ENCODE data around the gene ANKRD36C.
"Not testable (repeated sequence)": the region's sequence is repeated elsewhere in the genome, so short reads cannot be mapped to it uniquely, and the experiment has no call there.

Gene ANKRD36C

DNA sequence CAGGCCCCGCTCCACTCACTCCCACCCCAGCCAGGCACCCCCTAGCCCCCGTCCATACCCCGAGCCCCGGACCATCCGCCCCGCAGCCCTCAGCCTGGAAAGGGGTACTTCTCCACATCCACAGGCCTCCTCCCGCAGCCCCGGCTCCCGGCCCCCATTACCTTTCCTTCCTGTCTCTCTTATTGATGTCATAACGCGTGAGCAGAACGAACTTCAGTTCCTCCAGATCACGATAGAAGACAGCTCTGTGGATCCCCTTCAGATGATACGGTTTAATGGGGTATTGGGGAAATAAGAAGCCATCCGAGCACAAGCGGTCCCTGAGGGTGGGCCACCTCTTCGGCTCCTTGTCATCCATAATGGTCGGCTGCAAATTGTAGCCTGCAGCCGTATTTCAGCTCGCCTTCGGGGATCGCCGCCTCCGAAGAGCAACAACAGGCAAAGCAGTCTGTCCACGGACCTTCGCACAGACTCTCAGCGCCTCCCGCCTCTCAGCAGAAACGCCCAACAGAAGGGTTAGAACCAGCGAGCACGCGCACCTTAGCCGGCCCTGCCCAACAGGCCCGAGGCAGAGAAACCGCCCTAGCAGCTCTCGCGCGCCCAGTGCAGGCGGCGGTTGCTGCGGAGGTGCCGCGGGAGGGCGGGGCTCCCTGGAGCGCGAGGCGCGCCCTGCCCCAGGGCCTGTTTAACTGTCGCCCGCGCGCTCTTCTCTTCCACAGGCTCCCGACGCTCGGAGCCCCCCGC lies at the start of gene ANKRD36C:
ANKRD36C (minus strand) TSS at position 474 of the 744 bp plus-strand sequence; CDS start at position 358, 116 bp downstream.
- in situ Hi-C loops (cut with MboI; ENCODE audit: low pct_unique_long_range_greater_than_20kb, low sequenced_read_pairs), result not testable (repeated sequence)
- DNase-seq, result peak; percentile 64

DNA sequence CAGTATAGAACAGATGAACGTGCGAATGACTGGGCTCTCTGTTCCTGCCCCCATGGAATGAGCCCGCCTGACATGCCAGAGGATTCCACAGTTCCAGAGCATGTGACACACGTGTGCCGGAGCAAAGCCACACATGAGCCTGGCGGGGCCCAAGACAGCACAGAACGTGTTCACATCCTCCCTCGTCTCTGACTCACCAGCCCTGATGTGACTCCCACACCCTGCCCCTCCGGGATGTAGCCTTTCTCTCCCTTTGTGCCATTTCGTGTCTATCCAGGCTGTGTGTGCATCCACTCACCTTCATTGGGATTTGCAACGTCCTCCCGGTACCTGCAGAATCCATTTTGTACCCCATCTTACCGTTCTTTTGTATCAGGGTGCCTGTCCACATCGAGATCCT lies 43.9 kb upstream of the ANKRD36C start:
- in situ Hi-C loops (cut with MboI; ENCODE audit: low pct_unique_long_range_greater_than_20kb, low sequenced_read_pairs), result not testable (repeated sequence)

DNA sequence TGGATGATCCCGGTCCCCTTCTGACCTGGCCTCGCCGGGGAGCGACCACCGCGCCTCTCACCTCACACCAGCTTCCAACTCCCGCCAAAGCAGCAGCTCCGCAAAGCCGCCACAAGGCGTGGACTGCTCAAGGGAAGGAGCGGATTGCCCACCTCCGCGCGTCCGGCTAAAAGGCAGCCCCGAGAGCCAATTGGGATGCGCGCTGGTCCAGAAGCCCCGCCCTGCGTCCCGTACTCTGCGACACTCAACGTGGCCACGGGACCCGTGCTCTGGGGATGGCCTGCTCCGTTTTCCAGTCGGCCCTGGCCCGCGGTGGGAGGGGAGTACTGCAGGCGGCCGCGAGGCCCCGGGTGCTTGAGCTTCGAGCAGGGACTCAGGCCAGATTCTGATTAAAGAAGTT lies 43.2 kb upstream of the ANKRD36C start, which contains the start of gene GPAT2:
GPAT2 (minus strand) TSS at position 125 of the 400 bp plus-strand sequence. CDS start 2,557 bp downstream, outside the sequence.
- in situ Hi-C loops (cut with MboI; ENCODE audit: low pct_unique_long_range_greater_than_20kb, low sequenced_read_pairs); DNase-seq: not testable (repeated sequence)

More for the DNA sequence above, 43.9 kb upstream of the ANKRD36C start:
- not testable (repeated sequence) for DNase-seq

DNA sequence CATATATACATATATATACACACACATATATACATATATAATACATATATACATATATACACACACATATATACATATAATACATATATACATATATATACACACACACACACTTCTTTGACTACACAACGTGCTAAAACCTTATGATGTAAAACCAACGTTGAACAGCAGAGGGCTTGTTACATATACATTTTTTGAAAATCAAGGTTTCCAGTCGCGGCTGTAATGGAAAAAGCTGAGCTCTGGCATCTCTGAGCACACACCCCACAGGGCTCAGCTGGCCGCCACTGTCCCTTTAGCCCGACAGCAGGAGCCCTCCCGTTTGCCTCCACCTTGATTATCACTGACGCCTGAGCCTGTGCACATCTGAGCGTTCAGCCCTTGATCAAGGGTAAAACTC lies 42.4 kb upstream of the ANKRD36C start:
- DNase-seq; in situ Hi-C loops (cut with MboI; ENCODE audit: low pct_unique_long_range_greater_than_20kb, low sequenced_read_pairs): not testable (repeated sequence)

DNA sequence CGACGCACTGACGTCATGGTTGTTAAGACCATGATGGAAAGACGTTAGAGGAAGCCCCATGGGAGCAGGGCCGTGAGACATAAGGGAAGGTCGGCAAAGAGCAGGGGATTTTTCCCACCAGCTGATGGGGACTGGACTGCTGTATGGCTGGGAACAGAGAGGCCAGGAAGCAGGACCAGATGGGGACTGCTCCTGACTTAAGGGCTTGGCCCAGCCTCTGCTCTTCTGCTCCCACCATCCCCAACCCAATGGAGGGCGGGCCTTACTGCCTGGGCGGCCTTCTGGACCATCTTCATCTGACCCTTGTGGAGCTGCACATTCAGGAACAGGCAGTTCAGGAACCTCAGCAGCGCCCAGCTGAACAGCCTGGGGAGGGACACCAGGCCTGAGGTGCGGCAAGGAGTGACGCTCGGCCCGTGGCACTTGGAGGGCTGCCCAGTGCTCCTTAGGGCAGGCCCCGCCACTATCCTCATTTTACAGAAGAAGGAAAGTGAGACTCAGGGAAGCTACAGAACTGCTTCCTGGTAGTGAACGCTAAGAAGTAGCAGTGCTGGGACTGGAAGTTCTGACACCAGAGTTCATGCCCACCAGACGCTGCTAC lies 36.2 kb upstream of the ANKRD36C start:
- DNase-seq; in situ Hi-C loops (cut with MboI; ENCODE audit: low pct_unique_long_range_greater_than_20kb, low sequenced_read_pairs): not testable (repeated sequence)

DNA sequence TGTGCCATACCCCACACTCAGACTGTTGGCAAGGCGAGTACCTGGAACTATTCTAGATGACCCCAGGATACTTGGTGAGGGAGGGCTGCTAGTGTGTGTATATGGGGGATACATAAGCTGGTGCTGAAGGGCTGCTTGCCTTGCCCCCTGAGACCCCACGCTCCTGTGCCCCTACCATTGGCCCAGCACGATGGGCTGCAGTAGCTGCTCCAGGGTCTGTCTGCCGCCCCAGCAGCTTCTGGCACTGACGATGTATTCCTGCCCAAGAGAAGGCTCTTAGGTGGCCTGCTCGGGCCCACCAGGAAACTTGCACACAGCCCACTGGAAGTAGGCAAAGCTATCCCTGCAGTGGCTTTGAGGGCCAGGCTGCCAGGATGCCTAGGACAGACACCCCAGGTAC lies 34.1 kb upstream of the ANKRD36C start:
- DNase-seq; in situ Hi-C loops (cut with MboI; ENCODE audit: low pct_unique_long_range_greater_than_20kb, low sequenced_read_pairs): not testable (repeated sequence)

DNA sequence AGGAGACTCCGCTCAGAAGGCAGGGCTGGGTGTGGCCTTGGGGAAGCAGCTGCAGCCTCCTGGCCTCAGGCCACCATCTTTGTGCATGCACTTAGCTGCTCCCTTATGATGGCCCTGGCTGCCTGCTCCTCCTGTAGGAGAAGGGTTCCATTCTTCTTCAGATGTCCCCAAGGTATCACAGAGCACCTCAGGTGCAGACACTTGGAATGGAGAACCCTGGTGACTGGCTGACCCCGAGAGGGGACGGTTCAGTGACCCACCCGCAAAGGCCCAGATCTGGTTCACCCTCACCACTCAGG lies 33.5 kb upstream of the ANKRD36C start:
- no peak for DNase-seq
- in situ Hi-C loops (cut with MboI; ENCODE audit: low pct_unique_long_range_greater_than_20kb, low sequenced_read_pairs), result no loop called here

DNA sequence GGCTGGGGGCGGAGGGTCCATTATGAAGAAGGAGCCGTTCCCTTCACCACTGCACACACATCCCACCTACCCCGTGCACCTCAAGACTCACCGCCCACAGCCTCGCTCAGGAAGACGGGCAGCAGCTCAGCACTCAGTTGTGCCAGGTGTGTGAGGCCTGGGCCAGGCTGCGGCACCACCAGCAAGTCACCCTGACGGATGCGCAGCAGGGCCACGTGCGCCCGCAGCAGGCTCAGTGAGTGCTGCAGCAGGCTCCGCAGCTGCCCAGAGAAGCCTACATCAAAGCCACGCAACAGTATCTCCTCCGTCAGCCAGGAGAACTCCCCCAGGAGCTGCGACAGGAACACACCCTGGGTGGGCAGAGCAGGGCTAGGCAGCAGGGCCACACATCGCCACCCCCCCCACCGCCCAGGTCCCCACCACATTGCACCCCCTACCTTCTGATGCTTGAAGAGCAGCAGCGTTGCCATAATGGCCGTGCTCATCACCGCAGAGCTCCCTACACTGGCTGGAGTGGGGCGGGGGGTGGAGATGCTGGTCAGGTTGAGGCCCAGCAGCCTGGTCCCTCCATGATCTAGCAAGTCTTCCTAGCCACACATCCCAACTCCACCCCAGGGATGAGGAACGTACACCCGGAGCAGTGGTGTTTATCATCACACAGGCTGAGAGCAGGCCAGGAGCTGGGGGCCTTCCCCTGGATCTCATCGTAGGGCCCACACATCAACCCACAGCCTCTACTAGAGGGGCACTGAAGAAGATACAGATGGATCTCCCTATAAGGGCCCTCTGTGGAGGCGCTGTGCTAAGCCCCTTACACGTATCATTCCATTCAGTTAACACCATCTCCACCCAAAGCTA lies 32.9 kb upstream of the ANKRD36C start:
- in situ Hi-C loops (cut with MboI; ENCODE audit: low pct_unique_long_range_greater_than_20kb, low sequenced_read_pairs), result loop anchor here (25.0 kb wide), 1 partner anchor 88 kb away; the partner anchor contains the start of gene ADRA2B
- DNase-seq, result no peak

DNA sequence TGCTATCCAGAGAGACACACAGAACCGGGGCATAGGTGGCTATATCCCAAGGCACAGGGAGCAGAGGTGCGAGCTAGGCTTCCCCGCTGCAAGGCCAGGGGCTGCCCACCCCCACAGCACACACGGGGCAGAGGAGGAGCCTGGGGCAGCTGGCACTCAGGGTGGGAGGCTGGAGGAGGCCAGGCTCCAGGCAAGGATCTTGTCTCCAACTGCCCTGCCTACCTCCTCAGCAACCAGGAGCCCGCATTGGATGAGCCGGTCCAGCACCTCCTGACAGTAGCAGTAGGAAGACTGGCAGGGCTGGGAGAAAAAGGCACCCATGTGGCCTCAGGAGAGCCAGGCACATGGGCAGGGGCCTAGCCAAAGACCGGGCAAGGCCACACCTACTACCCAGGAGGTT lies 32.1 kb upstream of the ANKRD36C start:
- in situ Hi-C loops (cut with MboI; ENCODE audit: low pct_unique_long_range_greater_than_20kb, low sequenced_read_pairs), result loop anchor here (25.0 kb wide), 1 partner anchor 89 kb away; the partner anchor contains the start of gene ADRA2B
- not testable (repeated sequence) for DNase-seq

DNA sequence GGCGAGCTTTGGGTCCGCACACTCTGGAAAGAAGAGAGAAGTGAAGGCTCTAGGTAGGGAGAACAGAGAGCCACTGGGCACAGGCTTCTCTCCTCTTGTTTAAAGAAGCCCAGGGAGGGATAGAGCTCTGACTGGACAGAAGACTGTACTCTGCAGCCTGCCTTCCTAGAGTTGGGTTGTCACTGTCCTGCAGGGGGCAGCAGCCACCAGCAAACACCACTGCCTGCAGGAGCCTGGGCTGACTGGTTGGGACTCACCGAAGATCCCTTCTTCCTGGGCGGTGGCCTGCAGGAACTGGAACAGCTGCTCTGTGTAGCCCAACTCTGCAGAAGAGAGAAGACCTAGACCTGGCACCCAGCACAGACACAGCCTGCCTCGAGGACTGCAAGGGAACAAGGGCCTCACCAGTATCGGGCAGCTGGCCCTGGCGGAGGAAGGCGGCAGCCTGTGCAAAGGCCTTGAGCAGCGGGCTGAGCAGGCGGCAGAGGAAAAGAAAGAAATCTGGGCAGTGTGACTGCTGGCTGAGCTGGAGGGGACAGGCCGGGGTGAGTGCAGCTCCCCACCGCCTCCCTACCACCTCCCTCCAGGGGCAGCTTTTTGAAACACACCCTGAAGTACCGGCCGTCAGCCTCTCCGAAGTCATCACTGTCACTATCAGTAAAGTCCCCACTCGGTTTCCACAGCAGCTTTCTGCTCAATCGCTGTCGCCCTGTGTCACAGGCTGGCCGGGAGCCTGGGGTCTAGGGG lies 31.2 kb upstream of the ANKRD36C start:
- DNase-seq, result peak; percentile 77
- in situ Hi-C loops (cut with MboI; ENCODE audit: low pct_unique_long_range_greater_than_20kb, low sequenced_read_pairs), result loop anchor here (25.0 kb wide), 1 partner anchor 89 kb away; the partner anchor contains the start of gene ADRA2B

DNA sequence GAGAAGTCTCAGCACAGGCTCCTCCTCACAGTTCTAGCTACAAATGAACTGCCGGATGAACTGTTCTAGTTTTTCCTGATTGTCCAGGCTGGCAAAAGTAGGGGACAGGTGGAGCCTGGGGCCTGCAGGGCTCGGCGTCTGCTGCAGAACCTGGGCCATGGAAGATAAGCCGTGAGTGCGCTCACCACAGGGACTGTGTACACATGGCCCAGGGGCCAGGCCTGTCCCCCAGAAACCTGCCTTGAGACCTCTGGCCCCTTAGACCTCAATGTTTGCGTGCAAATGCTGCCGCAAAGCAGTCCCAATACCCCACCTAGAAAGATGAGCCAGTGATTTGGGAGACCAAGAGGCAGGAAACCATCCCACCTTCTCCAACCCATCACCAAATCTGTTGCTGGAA lies 30.5 kb upstream of the ANKRD36C start:
- not testable (repeated sequence) for DNase-seq
- in situ Hi-C loops (cut with MboI; ENCODE audit: low pct_unique_long_range_greater_than_20kb, low sequenced_read_pairs), result loop anchor here (25.0 kb wide), 1 partner anchor 90 kb away; the partner anchor contains the start of gene ADRA2B

DNA sequence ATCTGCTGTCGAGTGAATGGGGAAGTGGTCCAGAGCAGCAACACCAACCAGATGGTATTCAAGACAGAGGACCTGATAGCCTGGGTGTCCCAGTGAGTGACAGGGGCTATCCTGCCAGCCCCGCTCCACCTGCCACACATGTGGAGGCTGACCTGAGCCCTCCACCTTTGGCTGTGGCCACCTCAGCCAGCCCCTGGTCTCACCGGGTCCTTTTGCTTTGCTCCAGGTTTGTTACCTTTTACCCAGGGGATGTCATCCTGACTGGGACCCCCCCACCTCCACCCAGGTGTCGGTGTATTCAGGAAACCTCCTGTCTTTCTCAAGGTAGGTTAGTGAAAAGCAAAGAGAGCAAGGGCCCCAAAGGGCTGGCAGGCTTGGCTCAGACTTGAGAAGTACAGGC lies 29.5 kb upstream of the ANKRD36C start:
- in situ Hi-C loops (cut with MboI; ENCODE audit: low pct_unique_long_range_greater_than_20kb, low sequenced_read_pairs), result loop anchor here (25.0 kb wide), 1 partner anchor 91 kb away; the partner anchor contains the start of gene ADRA2B
- DNase-seq, result not testable (repeated sequence)

DNA sequence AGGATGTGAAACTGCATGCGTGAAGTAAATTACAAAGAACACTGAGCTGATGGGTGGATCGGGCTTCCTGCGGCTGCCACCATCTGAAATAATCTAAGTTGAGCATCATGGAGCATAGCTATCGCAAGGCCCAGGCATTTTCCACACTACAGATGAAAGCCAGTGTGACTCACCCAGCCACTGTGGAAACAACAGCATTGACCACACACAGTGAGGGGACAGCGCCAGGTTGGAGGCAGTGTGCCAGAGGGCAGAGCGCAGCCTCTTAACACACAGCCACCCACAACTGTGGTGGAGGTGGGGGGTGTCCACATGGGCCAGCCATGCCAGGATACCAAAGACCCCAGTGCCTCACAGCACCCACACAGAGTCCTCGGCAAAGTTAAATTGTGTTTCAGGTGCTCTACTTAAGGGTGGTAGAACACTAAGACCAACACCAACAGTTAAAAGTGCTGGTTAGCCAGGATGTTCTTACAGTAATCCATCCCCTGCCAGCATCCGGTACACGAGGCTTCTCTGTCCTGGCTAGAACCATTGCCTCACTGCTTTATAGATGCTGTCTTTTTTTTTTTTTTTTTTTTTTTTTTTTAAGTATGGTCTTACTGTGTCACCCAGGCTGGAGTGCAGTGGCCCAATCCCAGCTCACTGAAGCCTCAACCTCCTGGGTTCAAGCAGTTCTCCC lies 28.4 kb upstream of the ANKRD36C start:
- in situ Hi-C loops (cut with MboI; ENCODE audit: low pct_unique_long_range_greater_than_20kb, low sequenced_read_pairs), result loop anchor here (25.0 kb wide), 1 partner anchor 92 kb away; the partner anchor contains the start of gene ADRA2B

DNA sequence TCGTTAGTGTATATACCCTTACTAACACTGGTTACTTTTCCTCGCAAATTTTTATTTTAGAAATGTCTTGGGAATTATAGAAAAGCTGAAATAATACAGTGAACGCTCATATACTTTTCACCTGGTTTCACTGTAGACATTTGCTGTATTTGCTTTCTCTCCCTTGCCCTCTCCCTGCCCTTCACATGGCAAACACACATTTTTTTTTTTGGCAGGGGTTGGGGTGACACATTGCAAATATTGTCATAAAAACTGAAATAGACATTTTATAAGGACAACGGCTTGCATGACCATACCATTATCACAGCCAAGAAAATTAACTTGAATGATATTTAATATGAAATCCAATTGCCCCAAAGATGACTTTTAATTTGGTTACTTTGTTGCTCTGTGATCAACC lies 24.7 kb upstream of the ANKRD36C start:
- in situ Hi-C loops (cut with MboI; ENCODE audit: low pct_unique_long_range_greater_than_20kb, low sequenced_read_pairs), result loop anchor here (25.0 kb wide), 1 partner anchor 96 kb away; the partner anchor contains the start of gene ADRA2B
- DNase-seq, result not testable (repeated sequence)

More for the DNA sequence above, 28.4 kb upstream of the ANKRD36C start:
- not testable (repeated sequence) for DNase-seq

DNA sequence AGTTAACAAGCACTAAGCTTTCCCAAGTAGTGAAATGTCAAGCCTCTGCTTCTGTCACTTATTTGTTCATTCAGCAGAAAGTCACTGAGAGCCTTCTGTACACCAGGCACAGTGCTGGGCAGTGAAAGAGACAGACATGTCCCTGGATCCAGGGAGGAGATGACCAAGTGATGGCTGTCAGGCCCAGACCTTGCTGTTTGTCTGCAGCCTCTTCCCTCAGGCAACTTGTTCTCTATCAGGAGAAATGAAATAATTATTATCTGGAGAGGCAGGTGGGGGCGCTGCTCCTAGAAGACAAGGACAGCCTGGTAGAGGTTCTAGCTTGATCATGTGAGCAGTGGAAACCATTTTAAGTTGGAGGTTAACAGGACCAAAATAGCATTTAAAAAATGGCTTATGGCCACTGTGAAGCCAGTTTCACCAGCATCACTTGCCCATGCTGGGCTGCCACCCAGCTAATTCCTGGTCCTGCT lies 21.2 kb upstream of the ANKRD36C start:
- in situ Hi-C loops (cut with MboI; ENCODE audit: low pct_unique_long_range_greater_than_20kb, low sequenced_read_pairs), result loop anchor here (25.0 kb wide), 1 partner anchor 99 kb away; the partner anchor contains the start of gene ADRA2B
- not testable (repeated sequence) for DNase-seq

DNA sequence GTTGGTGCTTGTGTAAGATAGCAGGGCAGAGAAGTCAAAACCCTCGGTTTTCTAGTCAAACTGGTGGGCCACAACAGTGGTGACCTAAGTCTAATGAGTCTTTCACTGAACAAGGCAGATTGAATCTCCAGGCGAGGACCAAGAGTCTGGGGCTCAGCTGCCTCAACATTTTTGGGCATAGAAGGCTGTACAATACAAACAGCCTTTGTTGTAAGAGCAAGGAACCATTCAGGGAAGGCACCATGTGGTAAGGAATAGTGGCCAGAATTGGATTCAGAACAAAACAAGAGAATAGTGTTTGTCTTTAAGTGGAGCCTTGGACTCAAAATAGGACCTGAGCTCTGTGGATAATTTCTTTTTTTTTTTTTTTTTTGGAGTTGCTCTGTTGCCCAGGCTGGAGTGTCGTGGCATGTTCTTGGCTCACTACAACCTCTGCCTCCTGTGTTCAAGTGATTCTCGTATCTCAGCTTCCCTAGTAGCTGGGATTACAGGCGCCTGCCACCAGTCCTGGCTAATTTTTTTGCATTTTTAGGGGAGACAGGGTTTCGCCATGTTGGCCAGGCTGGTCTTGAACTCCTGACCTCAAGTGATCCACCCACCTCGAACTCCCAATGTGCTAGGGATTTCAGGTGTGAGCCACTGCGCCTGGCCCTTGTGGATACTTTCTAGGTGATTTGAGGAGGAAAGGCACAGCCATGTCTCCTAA lies 20.6 kb upstream of the ANKRD36C start:
- in situ Hi-C loops (cut with MboI; ENCODE audit: low pct_unique_long_range_greater_than_20kb, low sequenced_read_pairs), result loop anchor here (25.0 kb wide), 1 partner anchor 100 kb away; the partner anchor contains the start of gene ADRA2B

DNA sequence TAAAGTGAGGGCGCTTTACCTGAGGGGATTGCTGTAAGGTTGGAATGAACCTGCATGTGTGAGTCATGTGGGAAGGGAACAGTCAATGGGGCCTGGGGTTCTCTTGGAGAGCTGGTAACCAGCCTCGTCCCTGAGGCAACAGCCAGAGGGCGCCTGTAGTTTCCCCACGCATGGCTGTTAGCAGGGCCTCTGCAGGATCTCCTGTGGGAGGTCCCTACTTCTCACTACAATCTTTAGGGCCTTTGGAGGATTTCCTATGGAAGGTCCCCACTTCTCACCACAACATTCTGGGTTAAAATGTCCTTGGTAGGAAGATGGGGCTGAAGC lies 19.5 kb upstream of the ANKRD36C start:
- in situ Hi-C loops (cut with MboI; ENCODE audit: low pct_unique_long_range_greater_than_20kb, low sequenced_read_pairs), result loop anchor here (25.0 kb wide), 1 partner anchor 101 kb away; the partner anchor contains the start of gene ADRA2B
- DNase-seq, result peak; percentile 64

More for the DNA sequence above, 20.6 kb upstream of the ANKRD36C start:
- not testable (repeated sequence) for DNase-seq
